HG02678 (cell line): Measurements from ENCODE around the gene XKR3.
"Not testable (repeated sequence)": the region's sequence is repeated elsewhere in the genome, so short reads cannot be mapped to it uniquely, and the experiment has no call there.

Experiments used
- ATAC-seq: cut with Tn5 transposase; IDR thresholded peaks from one replicate; pipeline ENCODE4 v1.9.1; 2021; ENCODE audit warnings: mild to moderate bottlenecking, moderate library complexity; ENCODE audit not compliant: unreplicated experiment

XKR3 gene

DNA sequence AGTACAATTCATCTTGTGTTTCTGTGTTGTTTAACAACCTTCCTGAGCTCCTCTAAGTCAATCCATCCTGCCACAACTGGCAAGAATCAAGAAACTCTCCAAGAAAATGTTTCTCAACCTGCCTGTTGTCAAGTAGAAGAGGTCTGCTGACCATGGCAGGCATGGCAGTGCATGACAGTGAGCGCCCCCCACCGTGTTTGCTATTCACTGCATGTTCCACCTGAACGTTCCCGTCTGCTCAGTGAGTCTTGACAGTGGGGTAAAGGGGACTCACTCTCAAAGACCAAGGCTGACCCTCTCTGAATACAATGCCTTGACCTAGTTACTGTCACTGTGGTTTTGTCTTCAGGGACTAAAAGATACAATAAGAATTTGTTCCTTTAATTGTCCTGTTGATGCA lies 75.9 kb downstream of the XKR3 start:
- not testable (repeated sequence) for ATAC-seq

DNA sequence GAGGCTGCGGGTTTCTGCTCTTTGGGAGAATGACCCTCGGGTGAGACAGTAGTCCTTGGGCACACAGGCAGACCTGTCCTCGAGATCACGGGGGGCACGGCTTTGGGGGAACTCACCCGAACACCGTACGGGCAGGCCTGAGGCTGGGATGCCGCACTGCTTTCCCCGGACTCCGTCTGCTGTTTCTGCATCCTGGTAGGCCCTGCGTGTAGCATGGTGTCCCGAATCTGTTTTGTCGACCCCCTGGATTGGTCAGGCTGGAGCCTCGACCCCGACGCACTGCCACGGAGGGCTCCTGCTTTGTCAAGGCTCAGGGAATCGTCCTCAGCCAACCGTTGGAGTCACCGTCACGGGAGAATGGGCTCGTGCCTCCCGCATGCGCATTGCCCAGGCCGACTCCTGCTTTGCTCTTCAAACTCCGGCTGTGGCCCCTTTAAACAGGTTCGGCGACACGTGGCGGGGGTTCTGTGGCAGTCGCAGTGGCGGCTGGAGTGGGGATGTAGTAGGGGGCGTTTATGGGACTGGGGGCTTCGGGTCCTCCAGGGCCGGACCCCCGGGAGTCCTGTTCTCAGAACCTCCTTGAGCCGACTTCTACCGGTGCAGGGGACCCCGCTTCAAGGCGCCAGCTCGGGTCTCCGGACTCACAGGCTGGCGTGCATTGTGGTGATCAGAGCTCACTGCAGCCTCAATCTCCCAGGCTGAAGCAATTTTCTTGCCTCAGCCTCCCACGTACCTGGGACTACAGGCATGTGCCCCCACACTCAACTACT lies 76.9 kb downstream of the XKR3 start:
- not testable (repeated sequence) for ATAC-seq

DNA sequence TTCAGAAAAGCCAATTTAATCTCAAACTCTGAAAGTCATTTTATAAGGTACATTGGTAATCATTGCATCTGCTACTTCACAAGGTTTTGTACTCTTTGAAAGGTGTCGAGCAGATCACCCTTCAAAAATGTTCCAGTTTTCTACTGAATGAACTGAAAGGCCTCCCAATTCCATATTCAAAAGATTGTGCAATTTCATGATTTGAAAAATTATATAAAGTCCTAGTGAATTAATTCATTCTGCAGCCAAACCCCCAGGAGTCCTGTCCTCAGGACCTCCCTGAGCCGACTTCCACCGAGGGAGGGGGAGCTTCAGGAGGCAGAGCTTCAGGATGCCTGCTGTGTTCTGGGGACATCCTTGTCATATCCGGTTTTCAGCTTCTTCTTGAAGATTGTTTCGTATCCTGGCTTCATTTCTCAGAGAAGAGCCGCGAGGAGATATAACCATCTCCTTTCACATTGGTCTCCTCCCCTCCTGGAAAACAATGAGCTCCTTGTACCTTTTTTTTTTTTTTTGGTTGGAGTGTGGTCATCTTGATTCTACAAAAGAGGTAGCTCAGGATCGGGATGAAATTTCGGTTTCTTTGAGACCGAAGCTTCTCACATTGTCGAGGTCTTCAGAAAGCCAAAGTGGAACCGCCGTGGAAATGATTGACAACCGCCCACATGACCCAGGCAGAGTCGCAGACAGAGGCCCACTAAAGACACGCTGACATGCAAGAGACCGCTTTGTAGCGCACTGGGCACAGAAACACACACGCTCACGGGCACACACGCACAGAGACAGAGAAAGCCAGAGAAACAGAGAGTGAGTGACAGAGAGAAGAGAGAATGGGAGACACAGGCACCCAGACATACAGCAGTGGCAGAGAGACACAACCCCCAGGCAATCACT lies 77.7 kb downstream of the XKR3 start:
- ATAC-seq, result not testable (repeated sequence)

DNA sequence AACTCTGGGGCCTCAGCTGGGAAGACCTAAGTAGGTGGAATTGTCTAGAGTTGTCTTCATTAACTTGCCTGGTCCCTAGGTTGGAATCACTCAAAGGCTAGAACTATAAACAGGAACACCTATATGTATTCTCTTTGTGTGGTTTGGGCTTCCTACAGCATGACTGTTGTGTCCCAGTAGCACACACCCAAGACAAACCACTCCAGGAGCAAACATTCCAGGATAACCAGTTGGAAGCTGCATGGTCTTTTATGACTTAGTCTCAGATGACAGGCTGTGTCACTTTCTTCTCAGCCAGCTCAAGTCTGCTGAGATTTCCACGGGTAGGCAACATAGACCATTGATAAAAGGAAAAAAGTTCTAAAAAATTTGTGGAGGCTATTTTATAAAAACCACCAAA lies 90.9 kb downstream of the XKR3 start:
- not testable (repeated sequence) for ATAC-seq
